Vagina (tissue), 2 donors: ENCODE data around the gene PPM1D. TPM values are rescaled to one million over a fixed set of nuclear protein-coding genes. Genes with fewer than 3 reads are reported as not detected.

Source experiments
- DNase-seq, 2 donors: peaks; one replicate each; pipeline ENCODE4 v3.0.0-alpha.2; 2017; ENCODE audit errors: extremely low spot score in 2 of 2
- H3K27ac ChIP-seq: fragments of 200-600 bp; sonication (generic); one replicate; pipeline ENCODE4 v1.5.1; 2019
- H3K27me3 ChIP-seq: fragments of 200-600 bp; sonication (generic); one replicate; pipeline ENCODE4 v1.5.1; 2019
- H3K36me3 ChIP-seq, 2 donors: fragments of 200-600 bp; sonication (generic); one replicate each; pipeline ENCODE4 v1.5.1; 2017 to 2019
- H3K4me1 ChIP-seq: fragments of 200-600 bp; sonication (generic); one replicate; pipeline ENCODE4 v1.5.1; 2019
- H3K4me3 ChIP-seq, 2 donors: fragments of 200-600 bp; sonication (generic); 1 replicate in 1 of 2; 2 replicates in 1 of 2; pipeline ENCODE4 v1.5.1; 2016 to 2019
- H3K9me3 ChIP-seq: fragments of 200-600 bp; sonication (generic); one replicate; pipeline ENCODE4 v1.5.1; 2019
- POLR2A ChIP-seq, 2 donors: fragments of 450-650 bp; IDR thresholded peaks; one replicate each; pipeline ENCODE4 v1.6.1; 2017; ENCODE audit warnings: antibody characterized with exemption in 2 of 2, mild to moderate bottlenecking in 2 of 2, moderate library complexity in 2 of 2
- POLR2AphosphoS5 ChIP-seq, 2 donors: sonication (generic); formaldehyde crosslinking; IDR thresholded peaks; one replicate each; pipeline ENCODE4 v1.9.0; 2017; ENCODE audit warnings: antibody characterized with exemption in 2 of 2, mild to moderate bottlenecking in 2 of 2, low read depth in 1 of 2; ENCODE audit not compliant: insufficient read depth in 1 of 2
- intact Hi-C: fragments of 100-400 bp; cut with DNase I; formaldehyde crosslinking; loops from one replicate; pipeline ENCODE4 v1.15.1; 2023
- total RNA-seq: library from RNA; depleted of rRNA; stranded (reverse); fragments of >200 nt; gene quantifications from one replicate; pipeline ENCODE4 v1.2.3, GENCODE V29; 2016
- TF ChIP-seq, protein P1 (sequence below), 3 experiments: fragments of 450-650 bp in 2 of 3; fragments of 200-600 bp in 1 of 3; sonication (generic) in 1 of 3; IDR thresholded peaks; one replicate each; pipeline ENCODE4 v1.5.1; 2017 to 2019; ENCODE audit warnings: antibody characterized with exemption in 3 of 3, mild to moderate bottlenecking in 2 of 3, moderate library complexity in 2 of 3

Gene PPM1D
- total RNA-seq, 1 donor from 2014 or later = 9.8 TPM

DNA sequence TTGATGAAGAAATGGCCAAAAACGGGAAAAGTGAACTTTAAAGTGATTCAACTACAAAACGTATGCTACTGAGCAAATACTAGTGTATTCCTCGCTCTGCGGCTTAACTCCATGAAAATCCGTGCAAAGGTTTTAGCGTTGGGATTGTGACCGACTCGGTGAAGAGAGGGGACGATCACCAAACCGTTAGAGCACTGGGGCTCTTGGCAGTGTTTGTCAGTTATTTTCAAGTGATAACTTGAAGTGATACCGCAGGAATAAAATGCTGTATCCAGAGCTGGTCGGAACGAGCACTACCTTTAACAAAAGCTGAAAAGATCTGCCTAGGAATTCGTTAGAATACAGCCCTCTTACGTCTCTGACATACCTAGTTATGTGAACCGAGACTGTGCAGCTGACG lies 773 bp upstream of the PPM1D start:
- H3K27ac ChIP-seq = peak overlapping the region; percentile 99
- peaks cover 24% of the 10 kb centered on the region for H3K4me1 ChIP-seq
- DNase-seq = peak in 1 of 2 donors; percentile 87
- peak overlapping the region; percentile 71 to 83 for H3K4me3 ChIP-seq
- intact Hi-C loops = no loop called here
- H3K27me3 ChIP-seq = no peaks in the 10 kb centered on the region
- TF ChIP-seq POLR2A (IDR thresholded peaks at IDR 0.05) = no peak
- no peak for TF ChIP-seq POLR2AphosphoS5 (IDR thresholded peaks at IDR 0.05; ENCODE audit: insufficient read depth in 1 of 2, low read depth in 1 of 2)
- TF ChIP-seq, protein P1, sequence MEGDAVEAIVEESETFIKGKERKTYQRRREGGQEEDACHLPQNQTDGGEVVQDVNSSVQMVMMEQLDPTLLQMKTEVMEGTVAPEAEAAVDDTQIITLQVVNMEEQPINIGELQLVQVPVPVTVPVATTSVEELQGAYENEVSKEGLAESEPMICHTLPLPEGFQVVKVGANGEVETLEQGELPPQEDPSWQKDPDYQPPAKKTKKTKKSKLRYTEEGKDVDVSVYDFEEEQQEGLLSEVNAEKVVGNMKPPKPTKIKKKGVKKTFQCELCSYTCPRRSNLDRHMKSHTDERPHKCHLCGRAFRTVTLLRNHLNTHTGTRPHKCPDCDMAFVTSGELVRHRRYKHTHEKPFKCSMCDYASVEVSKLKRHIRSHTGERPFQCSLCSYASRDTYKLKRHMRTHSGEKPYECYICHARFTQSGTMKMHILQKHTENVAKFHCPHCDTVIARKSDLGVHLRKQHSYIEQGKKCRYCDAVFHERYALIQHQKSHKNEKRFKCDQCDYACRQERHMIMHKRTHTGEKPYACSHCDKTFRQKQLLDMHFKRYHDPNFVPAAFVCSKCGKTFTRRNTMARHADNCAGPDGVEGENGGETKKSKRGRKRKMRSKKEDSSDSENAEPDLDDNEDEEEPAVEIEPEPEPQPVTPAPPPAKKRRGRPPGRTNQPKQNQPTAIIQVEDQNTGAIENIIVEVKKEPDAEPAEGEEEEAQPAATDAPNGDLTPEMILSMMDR (IDR thresholded peaks at IDR 0.05) = no peak
- no peaks in the 10 kb centered on the region for H3K9me3 ChIP-seq
- H3K36me3 ChIP-seq = no peaks in the 10 kb centered on the region

DNA sequence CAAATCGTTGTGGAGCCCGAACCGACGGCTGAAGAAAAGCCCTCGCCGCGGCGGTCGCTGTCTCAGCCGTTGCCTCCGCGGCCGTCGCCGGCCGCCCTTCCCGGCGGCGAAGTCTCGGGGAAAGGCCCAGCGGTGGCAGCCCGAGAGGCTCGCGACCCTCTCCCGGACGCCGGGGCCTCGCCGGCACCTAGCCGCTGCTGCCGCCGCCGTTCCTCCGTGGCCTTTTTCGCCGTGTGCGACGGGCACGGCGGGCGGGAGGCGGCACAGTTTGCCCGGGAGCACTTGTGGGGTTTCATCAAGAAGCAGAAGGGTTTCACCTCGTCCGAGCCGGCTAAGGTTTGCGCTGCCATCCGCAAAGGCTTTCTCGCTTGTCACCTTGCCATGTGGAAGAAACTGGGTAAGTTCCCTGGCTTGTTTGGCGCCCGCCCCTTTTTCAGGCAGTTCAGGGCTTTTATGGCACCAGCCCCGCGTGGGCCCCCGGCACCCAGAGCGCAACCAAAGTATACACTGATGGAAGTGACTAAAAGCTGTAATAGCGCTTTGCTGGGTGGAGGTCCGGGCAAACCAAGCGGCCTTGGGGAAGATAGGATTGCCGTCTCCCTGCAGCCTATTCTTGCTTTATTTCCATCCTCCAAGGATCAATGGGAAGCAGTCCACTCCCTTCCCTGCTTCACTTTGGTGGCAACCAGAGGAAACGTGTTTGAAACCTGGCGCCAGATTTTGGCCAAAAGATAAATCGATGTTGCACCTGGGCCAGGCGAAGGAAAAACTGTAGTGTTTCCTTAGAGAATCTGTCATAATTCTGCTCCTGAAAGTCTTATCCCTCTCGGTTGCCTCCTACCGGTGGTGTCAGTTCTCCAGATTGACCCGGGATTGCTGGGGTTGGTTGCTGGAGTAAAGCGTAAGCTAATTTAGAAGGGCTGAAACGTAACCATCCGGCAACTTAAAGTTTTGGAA lies 775 bp downstream of the PPM1D start:
- Histone ChIP-seq H3K9me3 (no peaks in the 10 kb centered on the region), H3K36me3 (no peaks in the 10 kb centered on the region), H3K27me3 (no peaks in the 10 kb centered on the region), H3K4me3 (peak overlapping the region; percentile 71 to 83), H3K4me1 (peaks cover 40% of the 10 kb centered on the region), H3K27ac (peak overlapping the region; percentile 99)
- TF ChIP-seq POLR2A (IDR thresholded peaks at IDR 0.05) = no peak
- peak in 1 of 2 donors; percentile 64 for TF ChIP-seq POLR2AphosphoS5 (IDR thresholded peaks at IDR 0.05; ENCODE audit: insufficient read depth in 1 of 2, low read depth in 1 of 2)
- TF ChIP-seq, protein P1 (IDR thresholded peaks at IDR 0.05) = peak; percentile 25 to 55 (median 54)
- DNase-seq = no peak
- intact Hi-C loops = no loop called here

DNA sequence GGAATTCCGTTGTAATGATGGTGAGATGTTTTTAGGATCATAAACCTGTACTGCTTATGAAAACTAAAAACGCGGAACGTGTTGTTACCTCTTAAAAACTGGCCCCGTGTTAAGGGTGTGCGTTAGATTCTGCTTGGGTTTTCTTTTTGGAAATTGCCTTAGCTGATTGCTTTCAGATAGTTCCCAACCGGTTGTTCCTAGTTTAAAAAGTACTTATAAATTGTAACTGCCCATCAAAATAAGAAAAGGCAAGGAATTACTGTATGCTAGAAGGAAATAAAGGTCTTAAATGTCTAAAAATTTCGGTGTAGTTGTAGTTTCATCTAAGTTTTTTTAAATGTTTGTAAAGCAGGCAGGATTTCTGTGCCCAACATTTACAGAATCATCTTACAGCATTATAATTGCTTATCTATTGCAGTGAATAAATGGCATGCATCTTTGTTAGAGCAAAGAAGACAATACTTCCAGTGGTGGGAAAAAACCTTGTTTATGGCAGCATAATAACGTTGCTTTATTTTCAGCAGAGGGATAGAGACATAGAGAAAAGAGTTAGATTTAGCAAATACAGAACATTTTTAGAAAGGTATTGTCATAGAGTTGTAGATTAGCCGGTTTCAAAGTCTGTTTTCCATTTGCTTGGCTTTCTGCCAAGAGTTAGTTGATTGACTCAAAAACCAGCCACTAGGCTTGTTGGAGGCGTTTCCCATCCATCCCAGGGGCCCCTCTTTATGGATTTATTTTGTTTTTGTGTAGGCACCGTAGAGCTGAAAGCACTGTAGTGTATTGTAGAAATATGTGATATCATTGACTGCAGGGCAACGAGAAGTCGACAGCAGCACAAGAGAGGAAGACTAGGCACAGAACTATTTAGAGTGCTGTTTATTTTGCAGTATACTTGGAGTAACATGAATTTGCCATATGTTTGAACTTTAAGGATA lies 1.7 kb downstream of the PPM1D start:
- no peak for DNase-seq
- H3K4me1 ChIP-seq = peaks cover 49% of the 10 kb centered on the region

DNA sequence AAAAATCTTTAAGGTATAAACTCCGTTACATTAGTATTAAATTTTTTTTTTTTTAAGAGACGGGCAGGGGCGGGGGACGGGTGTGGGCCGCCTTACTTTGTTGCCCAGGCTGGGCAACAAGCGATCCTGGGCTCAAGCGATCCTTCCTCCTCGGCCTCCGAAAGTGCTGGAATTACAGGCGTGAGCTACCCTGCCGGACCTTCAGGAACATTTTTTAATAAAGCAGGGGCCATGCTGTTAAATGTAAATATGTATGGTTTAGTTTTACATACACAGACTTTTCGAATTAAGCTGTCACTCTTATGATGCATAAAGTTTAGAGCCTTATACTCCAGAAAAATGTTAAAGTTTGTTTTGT lies 2.4 kb downstream of the PPM1D start:
- intact Hi-C loops = no loop called here
- Histone ChIP-seq H3K4me1 (peaks cover 50% of the 10 kb centered on the region), H3K27me3 (no peaks in the 10 kb centered on the region), H3K27ac (peak overlapping the region; percentile 99), H3K4me3 (peak overlapping the region; percentile 71 to 83), H3K36me3 (no peaks in the 10 kb centered on the region), H3K9me3 (no peaks in the 10 kb centered on the region)
- TF ChIP-seq, protein P1 (IDR thresholded peaks at IDR 0.05) = no peak
- TF ChIP-seq POLR2AphosphoS5 (IDR thresholded peaks at IDR 0.05; ENCODE audit: insufficient read depth in 1 of 2, low read depth in 1 of 2) = no peak
- no peak for TF ChIP-seq POLR2A (IDR thresholded peaks at IDR 0.05)
- DNase-seq = no peak

More for the DNA sequence above, 1.7 kb downstream of the PPM1D start:
- TF ChIP-seq, protein P1 (IDR thresholded peaks at IDR 0.05) = peak in 1 of 3 experiments; percentile 14
- TF ChIP-seq POLR2A (IDR thresholded peaks at IDR 0.05) (no peak), POLR2AphosphoS5 (IDR thresholded peaks at IDR 0.05; ENCODE audit: insufficient read depth in 1 of 2, low read depth in 1 of 2) (peak; percentile 8 to 82)
- no peaks in the 10 kb centered on the region for H3K27me3 ChIP-seq
- no peaks in the 10 kb centered on the region for H3K36me3 ChIP-seq
- intact Hi-C loops = no loop called here
- peak overlapping the region; percentile 71 to 83 for H3K4me3 ChIP-seq
- peak overlapping the region; percentile 99 for H3K27ac ChIP-seq
- H3K9me3 ChIP-seq = no peaks in the 10 kb centered on the region
